BLaER1 treated with 17β-estradiol and CSF1 and Interleukin-3, amounts not matched to agents 10 nM and 100 nM (cell line): ENCODE results near the gene ZNF516.

Source experiments
- H3K27ac ChIP-seq, 11 experiments: shearing (Covaris generic); formaldehyde crosslinking; 2 replicates each; pipeline ENCODE4 v1.8.1; 2022
- H3K27me3 ChIP-seq, 11 experiments: shearing (Covaris generic); formaldehyde crosslinking; 2 replicates each; pipeline ENCODE4 v1.8.1; 2022
- H3K36me3 ChIP-seq, 11 experiments: shearing (Covaris generic); formaldehyde crosslinking; 2 replicates each; pipeline ENCODE4 v1.8.1; 2022
- H3K4me1 ChIP-seq, 10 experiments: shearing (Covaris generic); formaldehyde crosslinking; 2 replicates each; pipeline ENCODE4 v1.8.1; 2022
- H3K4me2 ChIP-seq, 11 experiments: shearing (Covaris generic); formaldehyde crosslinking; 2 replicates each; pipeline ENCODE4 v1.8.1; 2022
- H3K4me3 ChIP-seq, 10 experiments: shearing (Covaris generic); formaldehyde crosslinking; 2 replicates each; pipeline ENCODE4 v1.8.1; 2022
- H3K9ac ChIP-seq, 11 experiments: shearing (Covaris generic); formaldehyde crosslinking; 2 replicates each; pipeline ENCODE4 v1.8.1; 2022
- H3K9me3 ChIP-seq, 11 experiments: shearing (Covaris generic); formaldehyde crosslinking; replicated peaks in 1 of 11; 2 replicates each; pipeline ENCODE4 v1.8.1; 2022
- H4K20me1 ChIP-seq, 11 experiments: shearing (Covaris generic); formaldehyde crosslinking; 2 replicates each; pipeline ENCODE4 v1.8.1; 2022
- Cebpa-rat ChIP-seq, 11 experiments: shearing (Covaris generic); IDR thresholded peaks; 2 replicates each; pipeline ENCODE4 v1.8.1; 2022

The ZNF516 gene

DNA sequence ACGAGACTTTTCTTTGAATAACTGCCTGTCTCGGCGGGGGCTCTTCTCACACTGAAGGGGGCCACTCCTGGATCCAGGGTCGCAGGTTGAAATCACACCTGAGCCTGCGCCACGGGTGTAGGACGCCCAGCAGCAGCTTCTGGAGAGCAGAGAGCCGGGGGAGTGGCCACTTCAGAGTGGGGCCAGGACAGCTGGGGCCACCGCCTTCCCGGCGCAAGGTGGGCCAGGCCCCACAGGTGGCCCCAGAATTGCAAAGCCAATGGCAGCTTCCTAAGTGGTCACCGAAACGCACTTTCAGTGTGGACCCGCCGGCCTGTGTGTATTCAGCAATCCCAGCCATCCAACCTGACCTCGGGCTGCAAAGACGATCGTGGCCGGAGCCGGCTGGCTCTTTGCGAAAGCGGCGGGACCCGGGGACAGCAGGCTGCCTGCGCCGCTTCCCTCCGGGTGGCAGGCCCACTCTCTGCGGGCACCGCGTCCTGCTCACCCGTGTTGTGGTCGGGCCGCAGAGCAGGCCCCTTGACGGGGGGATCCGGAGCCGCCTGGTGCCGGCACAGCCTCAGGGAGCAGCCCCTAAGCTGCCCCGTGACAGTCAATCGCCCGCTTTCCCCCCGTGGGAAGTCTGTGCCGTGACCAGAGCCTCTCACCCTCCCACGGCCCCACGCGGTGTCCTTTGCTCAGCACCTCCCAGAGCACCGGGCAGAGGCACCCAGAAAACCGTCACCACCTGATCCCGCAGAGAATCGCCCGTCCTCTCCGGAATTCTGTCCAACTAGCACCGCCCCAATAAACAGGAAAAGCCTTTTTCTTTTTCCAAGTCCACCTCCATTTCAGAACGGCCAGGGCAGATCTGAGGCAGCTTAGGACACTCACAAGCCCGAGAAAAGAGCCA lies 144.7 kb downstream of the ZNF516 start:
- H3K4me3 ChIP-seq = no peak overlapping the region
- peaks cover 0 to 19% (median 0%) of the 10 kb centered on the region in 11 experiments; a peak in 6 of 22 replicates for H3K9me3 ChIP-seq
- H3K27me3 ChIP-seq = no peaks in the 10 kb centered on the region
- H3K9ac ChIP-seq = no peak overlapping the region
- no peak overlapping the region for H3K4me2 ChIP-seq
- H3K4me1 ChIP-seq = peaks cover 8 to 29% (median 26%) of the 10 kb centered on the region in 10 experiments; a peak in 18 of 20 replicates
- peaks cover 0 to 17% (median 0%) of the 10 kb centered on the region in 11 experiments; a peak in 2 of 22 replicates for H4K20me1 ChIP-seq
- TF ChIP-seq Cebpa-rat (IDR thresholded peaks at IDR 0.05) = no peak
- H3K27ac ChIP-seq = no peak overlapping the region
- H3K36me3 ChIP-seq = peaks cover 0 to 7% (median 2%) of the 10 kb centered on the region in 11 experiments; a peak in 12 of 22 replicates

- peak overlapping the region in 10 of 11 experiments; percentile 25 to 93 (median 80); a peak in 14 of 22 replicates for H3K4me2 ChIP-seq
- H3K27me3 ChIP-seq = no peaks in the 10 kb centered on the region
- no peak overlapping the region for H3K4me3 ChIP-seq
- peak overlapping the region in 1 of 11 experiments; percentile 22; a peak in 1 of 22 replicates for H3K9ac ChIP-seq
- TF ChIP-seq Cebpa-rat (IDR thresholded peaks at IDR 0.05) = no peak
- peaks cover 8 to 29% (median 26%) of the 10 kb centered on the region in 10 experiments; a peak in 18 of 20 replicates for H3K4me1 ChIP-seq
- 0 out of 22 replicates have a peak, but pooled peaks cover 0 to 3% (median 0%) of the 10 kb centered on the region in 11 experiments for H3K36me3 ChIP-seq
- H4K20me1 ChIP-seq = peaks cover 0 to 17% (median 0%) of the 10 kb centered on the region in 11 experiments; a peak in 2 of 22 replicates
- H3K27ac ChIP-seq = no peak overlapping the region
- H3K9me3 ChIP-seq = peaks cover 0 to 7% (median 0%) of the 10 kb centered on the region in 11 experiments; a peak in 5 of 22 replicates
These were observed 145.9 kb downstream of the ZNF516 start for GRCh38 chr18:76349067-76349715.

- Histone ChIP-seq H3K4me1 (peaks cover 8 to 29% (median 26%) of the 10 kb centered on the region in 10 experiments; a peak in 18 of 20 replicates), H3K9ac (peak overlapping the region in 2 of 11 experiments; percentile 8 to 46; a peak in 3 of 22 replicates), H4K20me1 (peaks cover 0 to 17% (median 0%) of the 10 kb centered on the region in 11 experiments; a peak in 2 of 22 replicates), H3K27me3 (no peaks in the 10 kb centered on the region), H3K9me3 (peaks cover 0 to 1% (median 0%) of the 10 kb centered on the region in 11 experiments; a peak in 2 of 22 replicates), H3K27ac (0 out of 22 replicates have a peak overlapping the region, but pooled peaks of 1 of the 11 experiments have one; percentile 3), H3K4me2 (peak overlapping the region in 9 of 11 experiments; percentile 62 to 93 (median 84); a peak in 15 of 22 replicates), H3K4me3 (no peak overlapping the region), H3K36me3 (no peaks in the 10 kb centered on the region)
- no peak for TF ChIP-seq Cebpa-rat (IDR thresholded peaks at IDR 0.05)
These were observed 146.6 kb downstream of the ZNF516 start for GRCh38 chr18:76348267-76349066.

DNA sequence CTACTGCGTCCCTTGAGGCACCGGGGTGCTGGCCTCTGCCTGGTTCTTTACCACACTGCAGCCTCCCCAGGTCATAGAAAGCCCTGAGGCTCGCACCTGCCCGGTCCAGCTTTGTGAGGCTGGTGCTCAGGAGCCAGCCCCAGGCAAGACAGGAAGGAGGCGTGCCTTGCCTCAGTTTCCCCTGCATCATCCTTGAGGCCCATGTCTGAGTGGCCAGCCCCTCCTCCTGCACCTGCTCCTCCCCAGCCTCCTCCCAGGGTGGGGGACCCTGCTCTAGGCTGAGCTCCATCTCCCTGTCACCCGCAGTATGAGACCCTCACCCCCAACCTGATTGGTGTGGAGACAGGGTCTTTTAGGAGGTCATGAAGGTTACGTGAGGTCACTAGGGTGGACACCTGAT lies 147.7 kb downstream of the ZNF516 start:
- Histone ChIP-seq H3K4me1 (peaks cover 8 to 29% (median 26%) of the 10 kb centered on the region in 10 experiments; a peak in 18 of 20 replicates), H3K9me3 (peaks cover 0 to 1% (median 0%) of the 10 kb centered on the region in 11 experiments; a peak in 1 of 22 replicates), H4K20me1 (peaks cover 0 to 17% (median 0%) of the 10 kb centered on the region in 11 experiments; a peak in 2 of 22 replicates), H3K4me3 (peak overlapping the region in 2 of 10 experiments; percentile 31 to 36; a peak in 2 of 20 replicates), H3K4me2 (peak overlapping the region; percentile 47 to 93 (median 83)), H3K27ac (peak overlapping the region in 5 of 11 experiments; percentile 6 to 57 (median 20); a peak in 6 of 22 replicates), H3K9ac (peak overlapping the region in 8 of 11 experiments; percentile 11 to 56 (median 35); a peak in 12 of 22 replicates), H3K27me3 (no peaks in the 10 kb centered on the region), H3K36me3 (no peaks in the 10 kb centered on the region)
- no peak for TF ChIP-seq Cebpa-rat (IDR thresholded peaks at IDR 0.05)

DNA sequence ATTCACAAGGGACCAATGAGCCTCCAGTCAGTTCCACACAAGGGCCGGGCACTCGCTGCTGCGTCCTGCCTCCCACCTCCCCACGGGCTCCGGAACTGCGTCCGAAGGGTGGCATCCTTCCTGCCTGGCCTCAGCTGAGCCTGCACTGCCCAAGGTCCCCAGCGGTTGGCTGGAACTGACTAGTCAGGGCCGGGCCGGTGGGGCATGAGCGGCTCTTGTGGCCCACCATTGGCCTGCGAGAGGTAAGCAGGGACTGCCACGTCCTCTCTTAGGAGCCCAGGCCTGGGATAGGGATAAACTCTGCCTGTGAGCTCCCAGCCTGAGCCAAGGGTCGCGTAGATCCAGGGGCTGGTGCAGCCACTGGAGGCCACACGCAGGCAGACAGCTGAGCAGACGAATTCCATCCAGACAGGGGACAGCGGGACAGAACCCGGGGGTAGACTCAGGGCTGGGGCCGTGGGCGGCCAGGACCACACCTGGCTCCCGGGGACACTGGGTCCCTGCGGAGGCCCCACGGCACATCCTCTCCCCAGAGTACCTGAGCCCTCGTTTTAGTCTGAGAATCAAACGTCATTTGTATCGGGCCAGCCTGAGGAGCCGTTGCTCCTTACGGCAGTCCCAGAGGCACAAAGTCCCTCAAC lies 148.4 kb downstream of the ZNF516 start:
- peak overlapping the region; percentile 47 to 93 (median 83) for H3K4me2 ChIP-seq
- H3K27ac ChIP-seq = peak overlapping the region in 4 of 11 experiments; percentile 11 to 57 (median 32); a peak in 6 of 22 replicates
- peaks cover 8 to 29% (median 26%) of the 10 kb centered on the region in 10 experiments; a peak in 18 of 20 replicates for H3K4me1 ChIP-seq
- peak overlapping the region in 2 of 10 experiments; percentile 31 to 36; a peak in 1 of 20 replicates for H3K4me3 ChIP-seq
- H4K20me1 ChIP-seq = peaks cover 0 to 11% (median 0%) of the 10 kb centered on the region in 11 experiments; a peak in 2 of 22 replicates
- peak overlapping the region in 8 of 11 experiments; percentile 12 to 56 (median 39); a peak in 13 of 22 replicates for H3K9ac ChIP-seq
- no peak for TF ChIP-seq Cebpa-rat (IDR thresholded peaks at IDR 0.05)
- no peaks in the 10 kb centered on the region for H3K27me3 ChIP-seq
- H3K36me3 ChIP-seq = no peaks in the 10 kb centered on the region
- peaks cover 1 to 9% (median 3%) of the 10 kb centered on the region in 11 experiments; a peak in 20 of 22 replicates for H3K9me3 ChIP-seq

GRCh38 chr18:76345901-76346300 lies 149.1 kb downstream of the ZNF516 start:
- TF ChIP-seq Cebpa-rat (IDR thresholded peaks at IDR 0.05) = no peak
- Histone ChIP-seq H3K36me3 (peaks cover 0 to 5% (median 1%) of the 10 kb centered on the region in 11 experiments; a peak in 5 of 22 replicates), H3K27ac (no peak overlapping the region), H3K4me2 (no peak overlapping the region), H4K20me1 (peaks cover 0 to 10% (median 0%) of the 10 kb centered on the region in 11 experiments; a peak in 2 of 22 replicates), H3K27me3 (no peaks in the 10 kb centered on the region), H3K9me3 (peaks cover 9 to 16% (median 10%) of the 10 kb centered on the region in 11 experiments), H3K4me1 (peaks cover 8 to 29% (median 26%) of the 10 kb centered on the region in 10 experiments; a peak in 18 of 20 replicates), H3K9ac (no peak overlapping the region), H3K4me3 (no peak overlapping the region)

GRCh38 chr18:76343938-76344569 lies 151.0 kb downstream of the ZNF516 start:
- Histone ChIP-seq H4K20me1 (no peaks in the 10 kb centered on the region), H3K36me3 (peaks cover 0 to 17% (median 10%) of the 10 kb centered on the region in 11 experiments; a peak in 11 of 22 replicates), H3K4me1 (peaks cover 14 to 33% (median 33%) of the 10 kb centered on the region in 10 experiments), H3K27me3 (no peaks in the 10 kb centered on the region), H3K4me2 (no peak overlapping the region), H3K9me3 (peaks cover 22 to 33% (median 28%) of the 10 kb centered on the region in 11 experiments), H3K4me3 (no peak overlapping the region), H3K9ac (no peak overlapping the region), H3K27ac (no peak overlapping the region)
- TF ChIP-seq Cebpa-rat (IDR thresholded peaks at IDR 0.05) = no peak
